Hindlimb muscle (tissue), 1 donor: ENCODE data around the gene ADISSP. TPM values are rescaled to one million over a fixed set of nuclear protein-coding genes. Genes with fewer than 3 reads are reported as not detected.
"Not testable (repeated sequence)": the region's sequence is repeated elsewhere in the genome, so short reads cannot be mapped to it uniquely, and the experiment has no call there.

ENCODE experiments used
- DNase-seq: peaks from one replicate; pipeline ENCODE4 v3.0.0-alpha.2; 2013
- polyA plus RNA-seq: library from polyadenylated mRNA; unstranded; fragments of 120-200 nt; gene quantifications from one replicate; pipeline ENCODE4 v1.2.1, GENCODE V29; 2013; ENCODE audit not compliant: insufficient read length

ADISSP gene
- polyA plus RNA-seq, 1 donor = 29.1 TPM

DNA sequence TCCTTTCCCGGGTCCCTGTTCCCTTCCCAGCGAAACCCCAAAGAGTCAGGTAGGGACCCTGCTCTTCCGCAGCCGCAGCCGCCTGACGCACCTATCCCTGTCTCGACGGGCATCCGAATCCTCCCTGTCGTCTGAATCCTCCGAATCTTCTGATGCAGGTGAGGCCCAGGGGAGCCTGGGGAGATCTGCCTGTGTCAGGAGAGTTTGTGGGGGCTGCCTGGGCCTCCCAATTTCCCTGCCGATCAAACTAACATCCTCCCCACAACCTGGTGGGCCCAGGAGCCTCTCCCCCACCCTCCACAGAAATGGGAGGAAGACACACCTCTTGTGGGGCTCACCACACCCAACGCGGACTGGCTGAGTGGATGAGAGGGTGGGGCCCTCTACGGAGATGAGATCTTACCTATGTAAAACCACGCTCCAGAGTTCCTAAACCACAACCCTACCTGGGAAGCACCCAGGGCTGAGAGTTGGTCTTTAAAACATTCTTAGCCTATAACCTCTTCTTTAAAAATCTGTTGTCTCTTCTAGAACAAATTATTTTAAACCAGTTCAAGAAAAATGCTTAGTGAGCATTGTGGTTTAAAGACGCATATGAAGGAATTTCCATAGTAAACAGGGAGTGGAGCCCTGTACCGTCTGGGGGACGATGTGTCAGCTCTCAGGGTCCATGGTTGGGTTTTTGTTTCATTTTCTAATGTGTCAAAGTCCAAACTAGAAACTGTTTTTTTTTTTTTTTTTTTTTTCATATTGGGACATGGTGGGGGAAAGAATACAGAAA is 30.2 kb upstream of the ADISSP start:
- DNase-seq = no peak

DNA sequence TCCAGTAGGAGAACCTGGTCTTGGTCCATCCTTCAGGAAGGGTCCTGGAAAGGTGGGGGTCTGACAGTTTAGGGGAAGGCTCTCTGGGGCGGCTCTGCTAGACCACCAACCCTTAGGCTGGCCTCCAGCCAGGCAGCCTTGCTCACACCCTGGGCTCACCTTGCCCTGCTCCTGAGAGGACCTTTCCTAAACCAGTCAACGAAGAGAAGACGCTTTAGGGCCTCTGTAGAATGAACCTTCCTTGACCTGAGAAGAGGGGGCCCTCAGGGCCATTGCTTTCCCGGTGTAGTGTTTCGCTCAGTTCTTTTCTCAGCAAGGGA is 29.6 kb upstream of the ADISSP start:
- DNase-seq = no peak

DNA sequence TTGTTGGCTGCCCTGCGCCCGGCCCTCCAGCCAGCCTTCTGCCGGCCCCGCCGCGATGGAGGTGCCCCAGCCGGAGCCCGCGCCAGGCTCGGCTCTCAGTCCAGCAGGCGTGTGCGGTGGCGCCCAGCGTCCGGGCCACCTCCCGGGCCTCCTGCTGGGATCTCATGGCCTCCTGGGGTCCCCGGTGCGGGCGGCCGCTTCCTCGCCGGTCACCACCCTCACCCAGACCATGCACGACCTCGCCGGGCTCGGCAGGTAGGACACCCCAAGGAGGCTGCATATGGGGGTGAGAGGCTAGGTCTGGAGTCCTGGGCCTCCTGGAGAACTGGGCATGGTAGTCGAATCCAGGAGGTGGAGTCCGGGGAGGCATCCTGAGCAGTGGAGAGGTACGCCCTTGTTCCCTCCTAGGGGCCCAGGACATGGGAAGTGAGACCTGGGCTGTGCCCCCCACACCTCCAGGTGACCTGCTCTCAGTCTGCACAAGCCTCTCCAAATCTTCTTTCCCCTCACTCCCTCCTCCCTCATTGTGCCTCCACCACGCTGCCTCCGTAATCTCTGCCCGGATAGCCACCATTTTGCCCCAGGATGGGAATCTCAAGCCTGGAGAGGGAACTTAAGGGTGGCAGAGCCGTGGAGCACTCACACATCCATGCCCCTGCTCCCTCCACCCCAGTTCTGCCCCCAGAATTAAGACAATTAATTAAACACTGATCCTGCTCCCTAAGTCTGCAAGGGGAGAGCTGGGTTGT is 29.1 kb upstream of the ADISSP start:
- no peak for DNase-seq

DNA sequence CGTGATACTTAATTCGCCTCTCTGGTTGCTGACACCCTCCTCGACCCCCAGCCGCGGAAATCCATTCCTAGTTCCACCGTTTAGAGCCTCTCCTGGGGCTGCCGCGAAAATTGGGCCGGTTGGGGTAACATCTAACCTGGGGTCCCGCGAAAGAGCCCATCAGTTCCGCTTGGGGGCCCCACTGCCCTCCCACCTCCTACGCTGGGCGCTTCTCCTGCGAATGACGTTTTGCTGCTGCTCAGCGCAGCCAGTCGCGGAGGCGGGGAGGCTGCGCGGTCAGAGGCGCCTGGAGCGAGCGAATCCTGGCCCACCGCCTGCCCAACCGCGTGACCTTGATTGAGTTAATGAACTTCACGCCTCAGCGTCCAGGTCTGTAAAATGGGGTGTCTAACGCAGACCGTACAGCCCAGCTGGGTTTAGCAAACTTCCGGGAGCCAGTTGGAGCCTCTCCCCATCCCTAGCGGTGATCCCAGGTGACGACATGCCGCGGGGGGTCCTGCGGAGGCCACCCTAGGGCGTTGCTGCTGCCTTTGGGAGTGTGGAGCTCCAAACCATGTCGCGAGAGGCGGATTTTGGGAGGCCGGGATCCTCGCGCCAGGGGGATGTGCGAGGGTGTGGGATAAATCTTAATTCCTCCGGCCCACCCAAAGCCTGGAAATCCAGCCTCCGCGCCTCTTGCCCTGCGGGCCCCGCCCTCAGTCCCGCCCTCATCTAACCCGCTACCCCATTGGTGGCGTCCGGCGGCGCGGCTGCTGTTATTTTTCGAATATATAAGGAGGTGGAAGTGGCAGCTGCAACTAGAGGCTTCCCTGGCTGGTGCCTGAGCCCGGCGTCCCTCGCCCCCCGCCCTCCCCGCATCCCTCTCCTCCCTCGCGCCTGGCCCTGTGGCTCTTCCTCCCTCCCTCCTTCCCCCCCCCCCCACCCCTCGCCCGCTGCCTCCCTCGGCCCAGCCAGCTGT is 28.2 kb upstream of the ADISSP start, which contains the start of gene CDC25B:
TSS of gene CDC25B (plus strand) at position 800 of the 958 bp plus-strand sequence. CDS start 222 bp downstream, outside the sequence.
- DNase-seq = peak; percentile 94

DNA sequence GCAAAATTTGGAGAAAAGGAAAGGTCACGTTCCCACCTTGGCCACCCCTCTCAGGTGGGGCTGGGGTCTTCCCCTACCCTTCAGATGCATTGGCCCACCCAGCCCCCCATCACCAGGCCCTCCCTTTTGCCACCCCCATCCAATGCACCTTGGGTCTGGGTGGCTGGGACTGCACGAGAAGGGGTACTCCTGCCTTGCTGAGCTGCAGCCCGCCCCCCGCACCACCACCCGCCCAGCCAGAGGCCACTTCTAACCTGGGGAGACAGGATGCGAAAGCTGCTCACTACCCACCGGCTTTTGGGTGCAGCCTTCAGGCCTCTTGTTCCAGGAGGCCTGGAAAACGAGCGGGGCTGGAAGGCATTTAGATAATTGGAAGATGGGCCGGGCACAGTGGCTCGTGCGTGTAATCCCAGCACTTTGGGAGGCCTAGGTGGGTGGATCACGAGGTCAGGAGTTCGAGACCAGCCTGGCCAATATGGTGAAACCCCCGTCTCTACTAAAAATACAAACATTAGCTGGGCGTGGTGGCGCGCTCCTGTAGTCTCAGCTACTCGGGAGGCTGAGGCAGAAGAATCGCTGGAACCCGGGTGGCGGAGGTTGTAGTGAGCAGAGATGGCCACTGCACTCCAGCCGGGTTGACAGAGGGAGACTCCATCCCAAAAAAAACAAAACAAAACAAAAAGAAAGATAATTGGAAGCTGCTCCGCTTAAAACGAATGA is 27.3 kb upstream of the ADISSP start:
- DNase-seq = no peak

DNA sequence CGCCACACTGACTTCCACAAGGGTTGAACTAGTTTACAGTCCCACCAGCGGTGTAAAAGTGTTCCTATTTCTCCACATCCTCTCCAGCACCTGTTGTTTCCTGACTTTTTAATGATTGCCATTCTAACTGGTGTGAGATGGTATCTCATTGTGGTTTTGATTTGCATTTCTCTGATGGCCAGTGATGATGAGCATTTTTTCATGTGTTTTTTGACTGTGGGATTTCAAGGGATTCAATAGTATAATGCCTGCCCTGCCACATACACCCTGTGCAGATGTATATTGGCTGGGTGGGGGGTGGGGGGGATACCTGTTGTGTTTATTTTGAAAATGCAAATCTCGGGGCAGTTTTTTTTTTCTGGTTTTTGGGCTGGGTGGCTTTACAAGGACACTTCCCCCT is 26.6 kb upstream of the ADISSP start:
- not testable (repeated sequence) for DNase-seq

DNA sequence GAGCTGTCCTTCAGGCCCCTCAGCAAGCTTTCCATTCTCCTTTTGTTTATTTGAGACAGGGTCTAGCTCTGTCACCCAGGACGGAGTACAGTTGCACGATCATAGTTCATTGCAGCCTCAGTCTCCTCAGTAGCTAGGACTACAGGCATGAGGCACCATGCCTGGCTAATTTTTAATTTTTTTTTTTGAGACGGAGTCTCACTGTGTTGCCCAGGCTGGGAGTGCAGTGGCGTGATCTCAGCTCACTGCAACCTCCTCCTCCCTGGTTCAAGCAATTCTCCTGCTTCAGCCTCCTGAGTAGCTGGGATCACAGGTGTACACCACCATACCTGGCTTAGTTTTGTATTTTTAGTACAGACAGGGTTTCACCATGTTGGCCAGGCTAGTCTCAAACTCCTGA is 21.6 kb upstream of the ADISSP start:
- DNase-seq = not testable (repeated sequence)

DNA sequence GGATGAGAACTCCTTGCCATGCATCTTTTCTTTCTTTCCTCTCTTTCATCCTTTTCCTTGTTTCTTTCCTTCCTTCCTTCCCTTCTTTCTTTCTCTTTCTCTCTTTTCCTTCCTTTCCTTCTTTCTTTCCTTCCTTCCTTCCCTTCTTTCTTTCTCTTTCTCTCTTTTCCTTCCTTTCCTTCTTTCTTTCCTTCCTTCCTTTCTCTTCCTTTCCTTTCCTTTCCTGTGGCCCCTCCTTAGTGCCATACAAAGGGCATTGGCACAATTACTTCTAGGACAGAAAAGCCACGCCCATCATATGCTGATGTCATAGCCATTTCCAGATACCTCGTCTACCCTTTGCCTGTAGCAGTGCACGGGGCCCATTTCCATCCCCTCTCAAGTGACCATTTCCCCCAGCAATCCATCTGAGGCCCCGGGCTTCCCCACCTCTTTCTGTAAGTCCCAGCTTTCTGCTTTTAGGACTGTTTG is 21.2 kb upstream of the ADISSP start:
- no peak for DNase-seq

DNA sequence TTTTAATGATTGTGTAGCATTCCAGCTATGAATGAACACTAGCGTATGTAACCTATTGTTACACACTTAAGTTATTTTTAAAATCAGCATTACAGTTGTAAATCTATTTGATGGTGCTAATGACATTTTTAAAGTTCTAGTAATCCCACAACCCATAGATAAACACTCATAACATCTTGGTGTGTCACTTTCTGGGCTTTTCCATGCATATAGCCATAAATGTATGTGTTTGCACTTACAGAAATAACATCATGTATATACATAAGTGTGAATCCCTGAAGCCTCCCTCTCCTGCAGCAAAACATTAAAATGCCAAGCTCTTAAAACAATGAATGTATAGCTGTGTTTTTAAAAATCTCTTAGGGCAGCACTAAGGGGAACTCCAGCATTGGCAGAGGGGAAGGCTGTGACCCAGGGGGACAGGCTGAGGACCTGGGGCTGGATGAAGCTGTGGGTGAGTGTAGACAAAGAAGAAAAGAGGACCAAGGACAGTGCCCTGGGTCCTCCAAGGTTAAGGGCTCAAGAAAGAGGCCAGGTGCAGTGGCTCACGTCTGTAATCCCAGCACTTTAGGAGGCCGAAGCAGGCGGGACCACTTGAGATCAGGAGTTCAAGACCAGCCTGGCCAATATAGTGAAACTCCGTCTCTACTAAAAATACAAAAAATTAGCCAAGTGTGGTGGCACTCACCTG is 19.9 kb upstream of the ADISSP start:
- no peak for DNase-seq

DNA sequence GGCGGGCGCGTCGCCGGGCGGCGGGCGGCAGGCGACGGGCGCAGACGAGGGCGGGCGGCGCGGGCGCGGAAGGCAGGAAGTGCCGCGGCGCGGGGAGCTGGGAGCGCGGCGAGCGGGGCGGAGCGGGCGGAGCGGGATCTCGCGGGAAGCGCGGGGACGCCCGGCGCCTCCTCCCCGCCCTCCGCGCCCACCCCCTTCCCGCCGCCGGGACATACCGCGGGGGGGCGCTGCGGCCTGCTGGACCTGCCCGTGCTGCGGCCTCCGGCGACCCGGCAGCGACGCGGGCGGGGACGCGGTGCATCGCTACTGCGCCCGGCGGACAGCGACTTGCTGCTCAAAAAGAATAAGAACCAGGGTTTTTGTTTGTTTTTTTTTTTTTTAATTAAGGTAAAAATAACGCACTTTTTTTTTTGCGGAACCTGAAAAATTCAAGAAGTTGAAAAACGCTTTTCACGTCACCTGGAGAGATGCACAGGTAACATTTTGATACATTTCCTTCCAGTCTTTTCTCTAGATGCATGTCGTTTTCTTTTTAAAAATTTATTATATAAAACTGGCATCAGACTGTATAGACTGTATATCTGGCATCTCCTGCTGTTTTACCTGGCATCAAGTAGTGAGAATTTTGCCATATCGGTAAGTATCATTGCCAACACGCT is 19.2 kb upstream of the ADISSP start, which contains the start of gene CENPB:
TSS of gene CENPB (minus strand) at position 76 of the 659 bp plus-strand sequence. CDS start 257 bp downstream, outside the sequence.
- peak; percentile 93 for DNase-seq

DNA sequence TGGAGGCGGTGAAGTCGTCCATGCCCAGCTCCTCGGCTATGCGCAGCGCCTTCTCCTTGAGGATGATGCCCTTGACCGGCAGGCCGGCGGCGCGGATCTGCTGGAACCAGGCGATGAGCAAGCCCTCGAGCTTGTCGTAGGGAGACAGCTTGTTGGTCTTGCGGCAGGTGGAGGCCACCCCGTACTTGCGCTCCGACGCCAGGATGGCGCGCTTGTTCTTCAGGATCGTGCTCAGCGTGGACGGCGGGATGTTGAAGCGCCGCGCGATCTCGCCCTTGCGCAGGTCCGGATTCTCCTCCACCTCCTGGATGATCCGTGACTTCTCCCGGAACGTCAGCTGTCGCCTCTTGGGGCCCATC is 18.6 kb upstream of the ADISSP start:
- peak; percentile 68 for DNase-seq

DNA sequence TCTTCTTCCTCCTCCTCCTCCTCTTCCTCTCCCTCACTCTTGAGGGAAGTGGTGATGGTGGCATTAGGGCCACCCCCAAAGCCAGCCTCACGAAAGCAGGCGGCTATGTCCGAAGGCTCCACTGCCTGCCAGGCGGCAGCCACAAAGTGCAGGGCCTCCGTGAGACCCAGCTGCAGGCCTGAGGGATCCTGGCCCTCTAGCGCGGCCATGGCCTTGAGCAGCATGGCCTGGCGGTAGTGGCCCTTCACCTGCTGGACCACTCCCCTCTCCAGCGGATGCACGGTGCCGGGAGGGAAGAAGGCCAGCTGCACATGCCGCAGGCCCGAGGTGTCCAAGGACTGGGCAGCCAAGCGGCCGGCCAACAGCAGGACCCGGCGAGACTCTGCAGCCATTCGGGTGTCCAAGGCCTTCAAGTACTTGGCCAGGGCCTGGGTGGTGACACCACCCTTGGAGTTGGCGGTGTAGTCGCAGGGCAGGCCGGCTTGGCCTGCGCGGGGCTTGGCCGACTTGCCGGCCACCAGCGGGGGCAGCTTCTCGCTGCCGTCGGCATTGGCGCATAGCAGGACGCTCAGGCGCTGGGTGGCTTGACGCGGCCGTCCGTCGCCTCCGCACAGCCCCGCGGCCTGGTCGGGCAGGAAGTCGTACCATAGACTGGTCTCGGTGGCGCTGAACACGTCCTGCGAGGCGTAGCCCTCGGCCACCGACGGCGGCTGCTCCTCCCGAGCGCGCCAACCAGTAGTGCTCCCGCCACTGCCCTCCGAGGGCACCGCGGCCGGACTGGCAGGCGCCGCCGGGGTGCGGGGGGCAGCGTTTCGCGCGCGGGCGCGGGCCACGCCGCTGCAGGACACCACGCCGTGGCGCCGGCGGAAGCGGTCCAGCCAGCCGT is 17.9 kb upstream of the ADISSP start:
- DNase-seq = no peak

DNA sequence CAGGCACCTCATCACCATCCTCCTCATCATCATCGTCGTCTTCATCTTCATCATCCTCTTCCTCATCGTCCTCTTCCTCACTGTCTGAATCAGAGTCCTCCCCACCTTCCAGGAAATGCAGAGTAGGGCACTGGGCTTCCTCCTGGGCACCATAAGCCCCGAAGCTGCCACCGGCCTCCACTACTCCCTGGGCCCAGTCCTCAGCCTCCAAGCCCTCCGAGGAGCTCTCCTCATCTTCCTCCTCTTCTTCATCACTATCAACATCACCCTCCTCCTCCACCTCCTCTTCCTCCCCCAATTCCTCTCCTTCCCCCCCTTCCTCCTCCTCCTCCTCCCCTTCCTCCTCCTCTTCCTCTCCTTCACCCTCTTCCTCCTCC is 17.3 kb upstream of the ADISSP start:
- DNase-seq = no peak

DNA sequence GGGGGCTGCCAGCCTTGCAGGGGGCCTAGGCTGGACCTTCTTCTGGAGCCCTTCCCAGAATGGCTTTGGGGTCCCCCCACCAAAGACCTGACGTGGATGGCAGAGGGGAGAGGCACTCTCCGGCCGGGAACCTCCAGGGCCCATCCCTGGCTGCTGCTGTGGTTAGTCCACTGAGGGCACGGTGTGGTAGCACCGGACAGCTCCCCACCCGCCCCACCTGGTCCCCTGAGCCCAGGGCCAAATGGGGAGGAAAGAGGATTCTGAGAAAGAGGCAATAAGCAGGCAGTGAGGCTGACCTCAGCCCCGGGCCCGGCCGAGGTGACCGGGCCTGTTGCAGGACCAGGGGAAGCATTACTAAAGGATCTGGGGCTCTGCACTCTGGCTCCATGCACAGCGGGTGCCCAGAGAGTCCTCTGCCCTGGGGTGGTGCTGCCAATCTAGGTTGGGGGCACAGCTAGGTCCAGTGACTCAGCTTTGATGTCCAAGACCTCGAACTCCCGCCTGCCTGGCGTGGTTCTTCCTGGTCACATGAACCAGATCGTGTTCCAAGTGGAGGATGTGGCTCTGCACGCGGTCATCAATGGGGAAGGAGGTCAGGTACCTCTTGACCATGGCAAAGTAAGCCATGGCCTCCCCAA is 16.8 kb upstream of the ADISSP start:
- no peak for DNase-seq

DNA sequence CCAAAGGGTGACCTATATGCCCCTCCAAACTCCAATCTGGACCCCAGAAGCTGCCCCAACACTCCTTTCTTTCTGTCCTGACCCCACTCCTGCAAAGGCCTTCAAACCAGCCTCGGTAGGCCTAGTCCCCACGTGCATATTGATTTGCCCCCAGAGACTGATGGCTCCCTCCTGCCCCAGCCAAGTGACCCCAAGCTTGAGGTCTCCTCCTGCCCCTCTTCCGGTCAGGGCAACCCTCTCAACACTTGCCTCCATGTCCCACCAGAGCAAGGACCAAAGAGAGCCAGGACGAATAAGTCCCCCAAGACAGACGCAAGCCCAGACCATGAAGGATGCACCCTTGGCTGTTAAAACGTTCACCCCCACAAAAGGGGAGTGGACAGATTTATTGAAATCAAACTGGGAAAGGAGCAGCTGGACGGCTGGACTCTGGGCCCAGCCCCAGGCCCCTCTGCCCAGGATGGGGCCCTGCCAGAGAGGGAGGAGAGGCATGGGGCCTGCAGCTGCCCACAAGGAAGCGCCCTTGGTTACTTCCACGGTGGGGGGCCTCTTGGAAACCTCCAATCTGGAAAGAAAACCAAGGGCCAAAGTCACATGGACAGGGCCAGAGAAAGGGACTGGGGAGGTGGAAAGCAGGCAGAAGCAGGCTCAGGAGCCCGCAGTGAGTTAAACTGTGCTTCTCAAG is 16.1 kb upstream of the ADISSP start:
- DNase-seq = no peak

DNA sequence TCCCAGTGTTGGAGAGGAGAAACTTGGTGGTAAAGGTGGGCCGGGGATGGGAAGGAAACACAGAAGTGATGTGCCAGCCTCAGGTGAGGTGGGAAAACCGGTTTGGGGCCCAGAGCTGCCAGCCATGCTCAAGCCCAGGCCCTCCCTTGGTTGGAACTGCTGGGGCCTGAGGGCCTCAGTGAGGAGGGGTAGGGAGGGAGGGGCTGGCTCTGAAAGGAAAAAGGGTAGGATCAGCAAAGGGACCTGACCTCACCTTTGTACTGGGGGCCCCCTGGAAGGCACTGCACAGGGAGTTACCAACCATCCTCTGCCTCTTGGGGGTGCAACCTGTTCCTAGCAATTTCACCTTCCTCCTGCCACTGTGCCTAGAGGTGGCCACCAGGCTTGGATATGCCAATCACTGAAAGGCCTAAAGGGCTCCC is 15.5 kb upstream of the ADISSP start:
- no peak for DNase-seq

DNA sequence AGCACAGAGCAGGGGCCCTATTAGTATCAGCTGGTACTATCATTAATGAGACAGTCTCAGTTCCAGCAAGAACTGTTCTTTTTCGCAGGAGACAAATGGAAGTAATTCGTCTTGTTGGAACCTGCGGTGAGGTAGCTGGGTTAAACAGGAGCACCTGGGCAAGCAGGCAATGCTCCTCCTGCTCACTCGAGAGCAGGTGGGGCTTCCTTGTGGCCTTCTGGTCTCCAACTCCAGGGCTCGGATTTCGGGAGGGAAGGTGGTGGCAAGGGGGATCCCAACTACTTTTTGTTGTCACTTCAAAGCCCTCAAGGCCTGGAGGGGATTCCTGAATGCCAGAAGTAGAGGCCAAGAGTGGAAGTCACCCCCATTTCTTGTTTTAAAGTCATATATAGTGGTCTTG is 15.0 kb upstream of the ADISSP start:
- no peak for DNase-seq

DNA sequence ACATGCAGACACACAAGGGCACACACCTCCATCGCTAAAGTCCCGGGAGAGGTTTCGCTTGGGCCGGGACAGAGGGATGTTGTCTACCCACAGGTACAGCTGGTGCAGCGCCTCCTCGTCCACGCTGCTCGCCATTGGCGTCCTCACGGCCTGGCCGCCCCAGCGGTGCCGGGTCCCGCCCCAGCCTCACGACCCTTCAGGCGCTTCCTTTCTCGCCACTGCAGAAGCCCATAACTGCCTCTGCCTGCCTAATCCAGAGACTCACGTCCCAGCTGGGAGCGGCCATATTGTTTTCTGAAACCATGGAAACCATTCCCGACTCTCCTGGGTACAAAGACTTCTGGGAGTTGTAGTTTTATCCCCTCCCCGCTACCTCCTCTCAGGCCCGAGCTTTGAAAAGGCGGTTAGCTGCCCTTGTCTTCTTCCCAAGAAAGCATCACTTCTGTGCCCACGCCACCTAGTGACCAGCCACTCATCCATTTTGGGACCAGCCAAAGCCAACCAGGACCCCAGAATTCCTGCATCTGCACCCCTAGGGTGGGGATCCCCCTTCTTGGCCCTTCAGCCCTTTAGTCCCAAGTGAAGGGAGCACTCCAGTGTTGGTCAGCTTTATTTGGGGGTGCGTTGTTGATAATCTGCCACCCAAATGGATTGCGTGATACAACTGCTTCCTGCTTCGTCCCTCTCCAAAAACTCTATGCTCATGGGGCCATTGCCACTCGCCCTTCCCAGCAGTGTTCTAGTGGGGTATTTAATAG is 13.8 kb upstream of the ADISSP start, which contains the start of gene SPEF1:
TSS of gene SPEF1 (minus strand) at position 296 of the 758 bp plus-strand sequence. CDS start at position 135, 161 bp downstream.
- peak; percentile 88 for DNase-seq
